A673 (cell line): Measurements from ENCODE around the gene FNDC3B.

Experiments used
- CTCF ChIP-seq: fragments of 300-800, 200-600 bp; sonication (generic); conservative IDR thresholded peaks from 2 replicates; pipeline ENCODE4 v1.5.1; 2017; ENCODE audit warnings: low read depth, mild to moderate bottlenecking, antibody characterized with exemption, low read length, moderate library complexity, mixed read lengths
- EZH2 ChIP-seq: fragments of 200-600 bp; sonication (generic); IDR thresholded peaks from 2 replicates; pipeline ENCODE4 v1.6.1; 2017; ENCODE audit warnings: borderline replicate concordance, low read depth, mild to moderate bottlenecking, mixed read lengths, antibody characterized with exemption, low read length; ENCODE audit not compliant: poor library complexity, severe bottlenecking

DNA sequence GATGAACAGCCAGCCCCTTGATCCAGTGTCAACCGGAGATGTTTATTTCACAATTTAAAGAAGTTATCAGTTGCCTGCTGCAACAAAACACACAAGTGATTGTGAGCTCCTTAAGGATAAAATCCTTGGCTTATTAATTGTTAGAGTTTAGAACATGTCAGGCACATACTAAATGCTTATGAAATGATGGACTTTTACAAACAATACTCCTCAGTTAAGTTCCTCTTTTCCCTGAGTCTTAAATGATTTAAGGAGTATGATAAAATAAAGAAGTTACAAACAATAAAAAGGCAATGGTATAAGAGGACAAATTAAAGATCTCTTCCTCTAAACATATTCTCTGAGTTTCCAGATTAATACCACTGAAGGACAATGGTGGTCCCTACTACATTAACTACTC is 403.2 kb downstream of the FNDC3B start:
- no peak for TF ChIP-seq EZH2
- no peak for TF ChIP-seq CTCF
